ENCODE measurements around the gene IMMP2L.

The IMMP2L gene

DNA sequence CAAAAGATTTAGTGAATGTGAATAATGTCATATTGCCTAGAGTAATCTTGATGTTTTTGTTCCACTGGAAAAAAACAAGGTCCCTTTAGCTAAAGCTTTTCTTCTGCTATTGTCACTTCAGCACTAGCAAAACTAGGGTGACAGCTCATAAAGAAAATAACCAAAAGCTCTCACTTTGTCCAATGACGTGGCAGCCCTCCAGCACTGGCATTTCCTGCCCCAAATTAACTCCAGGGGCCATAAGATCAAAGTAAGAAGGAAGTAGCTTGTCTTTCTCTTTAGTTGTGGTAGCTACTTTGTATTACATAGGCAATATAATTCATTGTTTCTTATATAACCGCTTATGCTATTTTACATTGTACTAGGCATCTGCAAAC, 424.1 kb downstream of the IMMP2L start:
- DNase-seq = no peak

DNA sequence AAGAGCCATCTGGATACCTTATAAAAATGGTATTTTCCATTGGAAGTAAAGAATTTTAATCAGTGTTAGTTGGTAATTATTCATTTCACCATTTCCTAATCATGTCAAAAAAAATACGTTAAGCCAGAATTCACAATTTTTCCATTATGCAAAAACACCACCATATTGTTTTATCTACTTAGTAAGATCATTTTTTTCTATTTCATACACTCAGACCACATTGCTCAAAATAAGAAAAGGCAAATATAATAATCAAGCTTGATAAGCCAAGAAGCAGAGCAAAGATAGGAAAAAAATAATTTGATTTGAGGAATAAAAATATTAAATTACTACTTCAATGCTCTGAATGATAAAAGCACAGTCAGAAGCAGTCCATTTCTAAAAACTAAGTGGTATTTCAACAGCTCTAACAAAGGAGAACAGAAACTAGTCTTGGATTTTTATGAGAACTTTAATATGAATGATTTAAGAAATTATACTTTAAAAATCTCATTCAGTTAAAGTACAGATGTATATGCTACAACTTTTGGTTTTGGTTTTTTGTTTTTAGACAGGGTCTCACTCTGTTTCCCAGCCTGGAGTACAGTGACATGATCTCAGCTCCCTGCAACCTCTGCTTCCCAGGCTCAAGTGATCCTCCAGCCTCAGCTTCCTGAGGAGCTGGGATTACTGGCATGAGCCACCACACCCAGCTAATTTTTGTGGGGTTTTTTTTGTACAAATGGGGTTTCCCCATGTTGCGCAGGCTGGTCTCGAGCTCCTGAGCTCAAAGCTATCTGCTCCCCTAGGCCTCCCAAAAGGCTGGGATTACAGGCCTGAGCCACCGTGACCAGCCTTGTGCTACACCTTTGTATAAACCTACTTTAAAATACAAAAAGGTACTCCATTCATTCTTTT, 424.7 kb downstream of the IMMP2L start:
- DNase-seq = no peak

DNA sequence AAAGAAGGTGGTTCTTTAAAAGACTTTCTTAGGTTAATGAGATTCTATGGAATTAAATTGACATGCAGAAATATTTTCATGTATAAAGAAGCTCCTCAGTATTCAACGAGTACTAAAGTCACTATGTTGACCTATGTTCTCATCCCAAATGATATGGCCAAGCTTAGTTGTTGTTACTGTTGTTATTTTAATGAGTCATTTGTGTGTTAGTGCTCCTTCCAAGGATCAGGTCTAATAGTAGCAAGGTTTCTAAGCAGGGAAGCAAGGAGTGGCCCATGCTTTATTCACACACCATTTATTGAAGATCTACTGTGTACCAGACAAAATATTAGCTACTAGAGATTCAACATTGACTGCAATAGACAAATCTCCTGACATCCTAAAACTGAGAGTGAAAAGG, 429.5 kb downstream of the IMMP2L start:
- DNase-seq = no peak

DNA sequence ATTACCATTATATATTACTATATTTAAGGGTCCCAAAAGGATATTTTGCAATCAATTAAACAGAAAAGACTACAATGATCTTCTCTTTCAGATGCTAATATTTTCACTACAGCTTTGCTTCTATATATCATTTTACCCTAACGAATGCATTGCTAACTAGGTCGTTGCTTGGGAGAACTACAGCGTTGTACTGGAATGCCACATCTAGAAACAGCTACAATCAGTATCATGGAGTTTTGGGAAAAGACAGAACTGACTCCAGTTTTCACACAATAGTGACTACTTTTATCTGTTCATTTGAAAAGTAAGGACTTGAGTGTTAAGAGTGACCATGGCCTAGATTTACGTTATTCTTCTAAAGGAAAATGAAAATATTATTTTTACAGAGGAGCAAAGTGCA, 432.9 kb downstream of the IMMP2L start:
- no peak for DNase-seq

DNA sequence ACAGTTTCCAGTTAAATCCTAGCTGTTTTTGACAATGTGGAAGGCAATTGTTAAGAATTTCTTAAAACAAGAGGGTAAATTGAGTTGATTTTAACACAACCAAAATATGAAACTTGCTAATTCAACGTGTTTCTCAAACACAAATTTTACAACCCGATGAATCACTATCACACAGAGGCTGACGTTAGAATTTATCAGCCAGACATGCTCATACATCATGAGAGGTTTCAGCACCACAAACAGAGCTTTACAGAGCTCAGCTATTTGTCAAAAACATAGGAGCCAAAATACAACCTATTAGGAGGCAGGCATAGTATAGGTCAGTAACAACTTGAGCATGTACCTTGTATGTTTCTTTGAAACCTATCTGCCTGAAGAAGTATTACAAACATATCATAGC, 435.3 kb downstream of the IMMP2L start:
- no peak for DNase-seq

DNA sequence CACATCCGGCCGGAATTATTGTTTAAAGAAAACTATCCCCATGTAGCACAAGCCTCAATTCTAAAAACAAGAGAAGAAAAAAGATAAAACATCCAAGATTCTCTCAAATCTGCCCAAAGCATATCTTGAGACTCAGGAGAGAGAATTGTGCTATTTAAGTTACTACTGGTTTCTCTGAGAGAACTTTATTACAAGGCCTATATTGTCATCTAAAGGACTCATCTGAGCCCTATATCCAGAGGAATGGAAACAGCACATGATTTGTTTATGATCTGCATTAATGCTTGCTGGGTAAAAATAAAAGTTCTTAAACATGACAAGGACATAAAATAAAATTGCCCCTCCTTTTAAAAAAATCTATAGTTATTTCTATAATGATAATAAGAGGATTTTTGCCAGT, 446.3 kb downstream of the IMMP2L start:
- DNase-seq = no peak

DNA sequence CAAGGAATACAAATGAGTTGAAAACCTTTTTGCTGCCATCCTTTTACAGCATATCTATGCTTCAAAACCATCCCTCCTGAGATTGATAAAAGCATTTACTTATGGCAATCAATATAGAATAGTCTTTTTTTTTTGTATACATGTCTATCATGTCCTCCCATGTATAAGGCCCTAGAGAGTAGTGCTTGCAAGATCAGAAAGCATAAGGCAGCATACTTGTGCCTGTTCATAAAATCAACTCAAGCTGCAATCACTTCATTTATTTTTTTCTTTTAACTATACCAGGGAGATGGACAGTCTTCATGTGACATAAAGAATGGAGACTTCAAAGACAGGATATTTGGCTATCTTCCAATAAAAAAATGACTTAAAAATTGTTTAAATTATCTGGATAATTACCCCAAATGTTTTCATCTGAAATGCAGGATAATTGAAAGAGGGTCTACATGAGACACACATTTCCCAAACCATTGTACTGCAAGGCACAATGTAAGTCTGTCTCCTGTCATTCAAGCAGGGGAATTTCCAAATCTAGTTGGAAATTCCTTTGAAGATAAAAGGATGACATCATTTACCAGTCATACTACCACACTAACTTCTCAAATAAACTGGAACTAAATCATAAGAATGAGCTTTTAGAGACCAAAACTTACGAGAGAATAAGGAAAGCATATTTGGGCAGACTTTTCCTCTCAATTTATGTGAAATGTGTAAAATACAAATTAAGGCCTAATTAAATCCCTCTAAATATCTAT, 448.9 kb downstream of the IMMP2L start:
- no peak for DNase-seq

DNA sequence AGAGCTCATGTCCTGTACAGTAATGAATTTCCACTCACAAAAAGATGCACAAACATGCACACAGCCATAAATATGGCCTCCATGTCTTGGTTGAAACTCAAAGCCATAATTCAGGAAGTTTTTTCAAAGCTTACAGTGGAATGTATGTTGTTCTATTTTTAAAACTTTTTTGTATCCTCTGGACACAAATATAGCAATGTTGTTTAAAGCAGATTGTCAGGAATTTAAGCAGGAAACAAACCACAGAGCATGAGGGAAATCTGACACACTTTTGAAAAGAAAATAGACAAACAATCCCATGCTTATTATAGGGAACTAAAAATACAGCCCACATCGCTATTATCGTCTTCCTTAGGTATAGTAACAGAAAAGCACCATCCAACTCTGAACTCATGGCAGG, 449.9 kb downstream of the IMMP2L start:
- DNase-seq = no peak

DNA sequence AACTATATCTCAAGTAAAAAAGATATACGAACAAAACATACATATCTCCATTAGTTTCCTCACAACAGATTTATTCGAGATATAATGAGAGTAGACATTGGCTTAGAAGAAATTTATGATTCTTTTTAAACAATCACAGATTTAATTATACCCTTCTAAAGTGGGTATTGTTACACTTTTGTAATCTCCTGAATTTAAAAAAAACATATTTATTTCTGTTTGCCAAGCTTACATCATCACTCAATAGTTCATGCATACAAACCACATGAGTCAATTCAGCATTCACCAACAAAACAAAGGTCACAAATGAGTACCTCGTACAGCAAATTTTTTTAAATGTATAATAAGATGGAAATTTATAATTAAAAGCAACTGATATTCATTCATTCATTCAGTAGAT, 453.8 kb downstream of the IMMP2L start:
- DNase-seq = no peak

DNA sequence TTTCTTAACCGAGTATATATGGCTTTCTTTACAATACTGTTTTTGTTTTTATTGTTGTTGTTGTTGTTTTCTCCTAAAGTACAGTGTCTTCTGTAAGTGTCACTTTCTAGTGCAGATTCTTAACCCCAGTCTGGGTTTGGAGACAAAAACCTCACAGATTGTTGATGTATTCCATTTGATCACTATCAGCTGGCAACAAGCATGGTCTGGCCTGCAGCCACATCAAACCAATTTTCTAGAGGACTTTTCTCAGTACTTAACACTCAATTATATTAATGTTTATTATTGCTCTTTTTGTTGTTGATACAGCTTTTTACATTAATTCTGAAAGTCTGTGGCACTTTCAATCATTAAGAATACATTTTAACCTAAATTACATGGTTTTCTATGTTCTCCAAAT, 454.3 kb downstream of the IMMP2L start:
- DNase-seq = no peak

DNA sequence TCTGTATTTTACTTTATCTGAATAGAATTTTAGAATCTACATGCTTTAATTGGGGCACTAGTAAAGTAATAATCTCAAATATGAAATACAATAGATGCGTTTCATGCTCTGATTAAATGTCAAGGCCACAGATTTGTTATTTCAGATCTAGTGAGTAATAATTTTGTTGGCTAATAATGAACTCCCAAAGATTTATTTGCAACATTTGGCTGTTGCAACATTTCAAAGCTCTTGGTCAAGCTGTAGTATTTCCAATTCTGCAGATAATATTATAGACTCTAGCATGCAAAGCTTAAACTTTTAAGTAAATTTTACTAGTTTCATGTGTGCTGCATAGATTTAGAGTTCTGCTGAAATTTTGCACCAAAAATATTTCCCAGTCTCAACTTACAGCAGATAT, 454.7 kb downstream of the IMMP2L start:
- no peak for DNase-seq

DNA sequence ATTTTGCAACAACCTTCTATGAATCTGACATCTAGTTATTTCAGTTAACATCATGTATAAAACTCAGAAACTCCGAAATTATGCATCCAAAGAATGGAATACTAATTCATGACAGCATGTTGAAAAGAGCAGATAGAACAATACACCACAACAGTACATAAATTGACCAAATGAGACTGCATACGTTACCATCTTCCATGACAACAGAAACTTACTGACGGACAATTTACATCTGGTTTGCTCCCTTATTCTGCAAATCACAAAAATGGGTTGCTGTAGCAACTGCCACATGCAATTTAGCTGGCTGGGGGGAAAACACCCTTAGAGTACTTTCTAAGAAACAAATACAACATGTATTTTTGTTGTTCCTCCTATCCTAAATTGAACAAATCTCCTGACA, 457.0 kb downstream of the IMMP2L start:
- no peak for DNase-seq

DNA sequence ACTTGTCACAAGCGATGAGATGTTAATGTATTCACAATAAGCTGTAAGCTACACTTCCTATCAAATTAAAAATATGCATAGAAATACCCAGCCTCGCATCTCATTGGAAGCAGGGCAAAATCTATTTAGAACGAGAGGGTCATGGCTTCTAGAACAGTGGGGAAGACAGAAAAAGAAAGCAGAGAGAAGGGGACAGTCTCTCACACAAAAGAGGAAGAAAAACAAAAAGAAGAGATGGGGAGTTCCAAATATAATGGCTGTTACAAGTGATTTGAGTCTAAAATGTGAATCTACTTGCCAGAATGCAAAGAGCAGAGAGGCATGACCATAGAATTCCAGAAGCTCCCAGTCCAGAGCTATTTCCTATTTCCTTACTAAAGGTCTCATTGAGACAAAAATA, 457.6 kb downstream of the IMMP2L start:
- no peak for DNase-seq

DNA sequence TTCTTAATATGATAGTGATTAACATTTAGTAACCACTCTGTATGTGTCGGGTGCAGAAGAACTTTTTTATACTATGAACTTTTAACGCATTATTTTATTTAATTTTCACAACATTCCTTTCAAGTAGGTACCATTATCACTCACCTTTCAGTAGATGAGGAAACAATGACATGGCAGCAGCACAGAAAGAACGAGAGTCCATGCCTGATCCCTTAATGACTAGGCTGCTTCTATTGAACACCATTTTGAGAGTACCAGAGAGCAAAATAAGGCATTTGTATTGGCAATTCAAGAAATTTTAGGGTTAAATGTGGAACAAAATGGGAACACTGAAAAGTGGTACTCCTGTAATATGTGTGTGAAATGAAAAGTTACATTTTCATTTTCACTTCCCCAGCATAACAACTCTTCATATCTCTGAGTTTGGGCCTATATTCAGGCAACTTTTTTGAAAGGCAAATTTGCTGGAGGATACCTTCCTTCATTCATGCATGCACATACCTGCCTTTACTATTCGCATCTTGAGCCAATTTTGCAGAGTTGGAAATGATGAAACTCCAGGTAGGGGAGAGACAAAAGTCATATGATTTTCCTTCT, 458.5 kb downstream of the IMMP2L start:
- no peak for DNase-seq

DNA sequence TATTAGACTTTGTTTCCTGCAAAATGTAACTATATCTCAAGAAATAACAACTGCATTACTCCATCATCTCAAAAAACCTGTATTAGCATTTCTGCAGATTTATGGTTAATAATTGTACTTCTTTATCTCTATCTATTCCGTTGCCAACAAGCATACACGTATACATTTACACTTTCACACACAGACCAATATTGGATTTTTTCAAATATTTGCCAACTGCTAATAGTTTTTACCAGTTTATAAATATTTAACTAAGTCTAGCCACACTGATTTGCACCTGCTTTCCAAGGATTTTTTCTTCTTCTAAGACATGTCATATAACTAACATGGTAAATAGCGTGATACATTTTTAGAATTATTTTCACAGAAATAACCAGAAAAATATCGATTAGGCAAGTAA, 459.2 kb downstream of the IMMP2L start:
- no peak for DNase-seq

DNA sequence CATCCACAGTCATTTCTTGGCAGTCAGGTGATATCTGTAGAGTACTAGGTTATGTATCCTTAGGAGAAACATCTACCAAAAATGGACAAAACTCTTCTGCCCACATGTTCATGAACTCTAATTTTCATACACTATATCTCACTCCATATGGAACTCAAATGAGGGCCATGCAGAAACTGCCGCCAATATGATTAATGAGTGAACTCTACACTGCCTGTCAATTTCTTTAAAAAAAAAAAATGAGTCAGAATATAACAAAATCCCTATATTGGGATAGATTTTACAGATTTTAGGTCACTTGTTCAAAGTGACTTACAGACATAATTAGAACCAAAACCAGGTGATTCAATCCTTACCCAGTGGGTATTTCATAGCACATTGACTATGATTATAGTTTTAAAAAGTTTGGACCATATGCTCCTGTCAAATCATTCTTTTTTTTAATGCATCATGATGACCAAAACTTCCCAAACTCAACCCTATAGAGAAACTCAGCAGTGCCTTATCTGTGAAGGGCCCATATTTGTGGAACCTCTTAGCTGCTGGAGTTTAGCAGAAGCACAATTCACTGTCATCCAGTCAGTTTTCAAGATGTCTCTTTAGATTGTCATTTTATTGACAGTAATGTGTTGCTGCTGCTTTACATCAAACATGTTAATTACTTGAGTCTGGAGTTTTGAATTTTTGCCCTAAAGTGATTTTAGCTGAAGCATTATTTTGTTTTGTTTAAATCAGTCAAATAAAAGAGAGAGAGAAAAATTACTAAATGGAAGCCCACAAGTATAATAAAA, 460.2 kb downstream of the IMMP2L start:
- no peak for DNase-seq

DNA sequence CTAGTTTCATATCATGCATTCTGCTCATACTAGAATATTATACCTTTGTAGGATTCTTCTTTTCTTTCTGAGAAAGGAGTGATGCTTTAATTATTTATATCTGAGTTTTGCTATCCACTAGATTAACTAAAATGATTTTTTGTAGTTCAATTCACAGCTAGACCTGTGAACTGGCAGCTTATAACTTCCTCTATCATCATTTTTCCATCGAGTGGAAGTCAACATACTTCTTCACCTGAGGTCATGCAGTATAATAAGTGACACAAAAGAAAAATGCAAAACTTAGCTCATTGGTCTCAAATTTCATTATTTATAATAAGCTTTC, 463.4 kb downstream of the IMMP2L start:
- DNase-seq = no peak

DNA sequence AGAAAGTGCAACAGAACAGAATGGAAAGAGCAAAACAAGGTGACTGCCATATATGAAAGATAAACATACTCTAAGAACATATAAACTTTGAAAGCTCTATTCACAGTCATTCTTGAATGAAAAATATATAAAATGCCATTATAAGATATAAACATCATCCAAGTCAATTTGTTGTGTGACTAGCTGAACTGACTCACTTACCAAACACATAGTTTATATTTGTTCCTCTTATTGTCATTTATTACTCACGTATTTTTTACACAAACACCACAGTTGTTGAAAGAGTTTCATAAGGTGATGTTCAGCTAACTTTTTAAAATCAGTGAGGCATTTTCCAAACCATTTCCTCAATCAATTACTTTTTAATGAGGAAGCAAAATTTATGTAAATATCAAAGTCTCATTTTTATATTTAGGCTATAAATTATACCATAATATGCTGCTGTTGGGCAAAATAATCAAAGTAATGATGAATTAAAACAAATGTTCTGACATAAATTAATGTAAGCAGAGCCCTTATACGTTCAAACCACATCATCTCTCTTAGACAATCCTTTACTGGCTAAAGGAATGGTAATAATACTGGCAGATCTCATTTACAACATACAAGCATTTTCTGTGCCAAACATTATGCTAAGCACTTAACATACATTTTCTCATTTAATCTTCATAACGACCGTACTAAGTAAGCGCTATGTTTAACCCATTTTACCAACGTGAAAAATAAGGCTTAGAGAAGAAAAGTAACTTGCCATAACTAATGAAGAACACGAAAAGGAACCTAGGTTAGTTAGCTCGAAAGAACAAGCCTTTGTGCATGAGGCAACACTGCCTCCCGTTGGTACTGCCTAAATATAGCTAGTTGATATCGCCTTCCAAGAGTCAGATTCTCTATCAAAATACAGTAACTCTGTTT, 464.0 kb downstream of the IMMP2L start:
- peak; percentile 61 for DNase-seq

DNA sequence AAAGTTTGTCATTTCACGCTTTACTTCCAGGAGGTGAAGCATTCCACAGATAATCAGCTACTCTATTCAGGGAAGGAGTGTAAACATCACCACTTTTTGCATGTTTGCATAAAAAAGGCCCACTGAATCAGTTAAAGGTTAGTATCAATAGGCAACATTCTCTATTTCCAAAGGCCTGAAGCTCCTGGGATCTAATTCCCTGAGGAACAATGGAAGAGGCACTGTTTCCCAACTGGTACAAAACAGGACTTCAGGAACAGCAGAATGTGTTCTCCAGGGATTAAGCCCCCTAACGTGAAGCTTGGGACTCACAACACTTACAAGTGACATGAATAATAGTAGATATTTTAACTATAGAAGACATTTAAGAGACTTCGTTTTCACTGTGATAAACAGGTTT, 465.3 kb downstream of the IMMP2L start:
- DNase-seq = no peak

DNA sequence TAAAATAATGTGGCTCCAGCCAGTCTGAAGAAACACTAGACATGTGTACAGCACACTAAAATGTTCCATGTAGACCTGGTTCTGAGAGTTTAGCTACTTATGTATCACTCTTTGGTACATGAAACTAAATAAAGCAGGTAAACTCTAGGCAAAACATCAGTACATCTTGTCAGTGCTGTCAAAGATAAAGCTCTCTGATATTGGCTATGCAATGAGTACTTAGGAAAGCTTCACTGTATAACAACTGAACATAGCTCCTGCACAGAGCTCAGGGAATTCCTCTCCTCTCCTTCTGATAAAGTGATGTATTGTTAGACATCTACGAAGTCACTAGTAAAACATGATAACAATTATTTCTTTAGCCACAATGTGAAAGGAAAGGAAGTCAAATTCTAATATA, 467.9 kb downstream of the IMMP2L start:
- no peak for DNase-seq

DNA sequence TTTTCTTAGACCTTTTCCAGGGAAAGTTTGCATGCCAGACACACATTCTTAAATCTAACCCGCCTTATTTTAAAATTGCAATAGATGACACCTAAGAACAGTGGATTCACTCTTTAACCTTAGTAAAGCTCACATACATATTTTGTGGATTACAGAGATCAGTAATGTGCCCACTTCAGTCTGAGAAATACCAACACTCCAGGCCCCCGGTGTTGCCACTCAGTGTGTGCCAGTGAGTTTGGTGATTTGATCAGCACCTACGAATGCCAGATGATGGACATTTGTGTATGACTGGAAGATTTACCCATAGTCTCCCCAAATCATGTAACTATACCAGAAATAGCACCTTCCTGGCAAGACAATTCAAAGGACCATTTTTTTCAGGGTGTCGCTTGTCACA, 468.8 kb downstream of the IMMP2L start:
- no peak for DNase-seq

All from NCI-H1694 treated with DMSO at 0.1 percent for 48 hours (cell line).